Parathyroid adenoma (tissue), 2 donors: ENCODE results near the gene ZNRF3.
A peak's percentile ranks its signal among the peaks of the same experiment; 100 is the strongest.

Experiments used
- H2AFZ ChIP-seq: fragments of 300-600 bp; sonication (generic); one replicate; pipeline ENCODE4 v1.7.0; 2017; ENCODE audit warnings: antibody characterized with exemption, mild to moderate bottlenecking
- H3K27ac ChIP-seq: fragments of 300-600 bp; sonication (generic); one replicate; pipeline ENCODE4 v1.7.0; 2017
- H3K27me3 ChIP-seq: fragments of 300-600 bp; sonication (generic); one replicate; pipeline ENCODE4 v1.7.0; 2017; ENCODE audit warnings: low read length; ENCODE audit not compliant: control insufficient read depth, insufficient read depth
- H3K36me3 ChIP-seq: fragments of 300-600 bp; sonication (generic); one replicate; pipeline ENCODE4 v1.7.0; 2017; ENCODE audit warnings: low read length; ENCODE audit not compliant: control insufficient read depth, insufficient read depth
- H3K4me1 ChIP-seq: fragments of 300-600 bp; sonication (generic); one replicate; pipeline ENCODE4 v1.7.0; 2017; ENCODE audit warnings: control low read depth
- H3K4me2 ChIP-seq: fragments of 300-600 bp; sonication (generic); one replicate; pipeline ENCODE4 v1.7.0; 2017; ENCODE audit warnings: low read length
- H3K4me3 ChIP-seq: fragments of 300-600 bp; sonication (generic); one replicate; pipeline ENCODE4 v1.7.0; 2017; ENCODE audit warnings: low read depth, low read length
- H3K79me2 ChIP-seq: fragments of 300-600 bp; sonication (generic); one replicate; pipeline ENCODE4 v1.7.0; 2017; ENCODE audit warnings: control low read depth
- H3K9ac ChIP-seq: fragments of 300-600 bp; sonication (generic); one replicate; pipeline ENCODE4 v1.7.0; 2017; ENCODE audit warnings: mild to moderate bottlenecking
- H3K9me3 ChIP-seq: fragments of 300-600 bp; sonication (generic); one replicate; pipeline ENCODE4 v1.7.0; 2017; ENCODE audit warnings: low read length; ENCODE audit not compliant: control insufficient read depth
- CTCF ChIP-seq: fragments of 300-600 bp; sonication (generic); IDR thresholded peaks from one replicate; pipeline ENCODE4 v1.7.0; 2017; ENCODE audit warnings: antibody characterized with exemption, mild to moderate bottlenecking
- donor health status: primary hyperparathyroidism.

The ZNRF3 gene

GRCh38 chr22:28939932-28940331, 56.6 kb downstream of the ZNRF3 start:
- no peak overlapping the region for H3K9ac ChIP-seq
- H2AFZ ChIP-seq = no peak overlapping the region
- H3K4me1 ChIP-seq = peaks cover 14% of the 10 kb centered on the region
- no peak overlapping the region for H3K4me2 ChIP-seq
- H3K79me2 ChIP-seq = no peaks in the 10 kb centered on the region
- H3K27me3 ChIP-seq = no peaks in the 10 kb centered on the region
- no peak for TF ChIP-seq CTCF
- no peak overlapping the region for H3K4me3 ChIP-seq
- H3K9me3 ChIP-seq = no peaks in the 10 kb centered on the region
- H3K36me3 ChIP-seq = no peaks in the 10 kb centered on the region
- H3K27ac ChIP-seq = no peak overlapping the region

GRCh38 chr22:28940441-28940840, 57.1 kb downstream of the ZNRF3 start:
- no peaks in the 10 kb centered on the region for H3K79me2 ChIP-seq
- peaks cover 14% of the 10 kb centered on the region for H3K4me1 ChIP-seq
- TF ChIP-seq CTCF = no peak
- no peaks in the 10 kb centered on the region for H3K36me3 ChIP-seq
- H2AFZ ChIP-seq = no peak overlapping the region
- no peak overlapping the region for H3K4me2 ChIP-seq
- H3K9ac ChIP-seq = no peak overlapping the region
- H3K9me3 ChIP-seq = no peaks in the 10 kb centered on the region
- H3K27ac ChIP-seq = no peak overlapping the region
- no peak overlapping the region for H3K4me3 ChIP-seq
- H3K27me3 ChIP-seq = no peaks in the 10 kb centered on the region

- Histone ChIP-seq H3K4me2 (peak overlapping the region; percentile 63), H3K4me1 (peaks cover 14% of the 10 kb centered on the region), H2AFZ (no peak overlapping the region), H3K9me3 (no peaks in the 10 kb centered on the region), H3K27ac (no peak overlapping the region), H3K36me3 (no peaks in the 10 kb centered on the region), H3K4me3 (peak overlapping the region; percentile 29), H3K9ac (no peak overlapping the region), H3K27me3 (no peaks in the 10 kb centered on the region), H3K79me2 (no peaks in the 10 kb centered on the region)
- TF ChIP-seq CTCF = no peak
These were observed 59.0 kb downstream of the ZNRF3 start for GRCh38 chr22:28942333-28942732.

GRCh38 chr22:28942801-28943500, 59.6 kb downstream of the ZNRF3 start:
- Histone ChIP-seq H3K4me1 (peaks cover 14% of the 10 kb centered on the region), H3K9ac (no peak overlapping the region), H3K9me3 (no peaks in the 10 kb centered on the region), H2AFZ (no peak overlapping the region), H3K36me3 (no peaks in the 10 kb centered on the region), H3K4me2 (peak overlapping the region; percentile 63), H3K79me2 (no peaks in the 10 kb centered on the region), H3K27ac (no peak overlapping the region), H3K27me3 (no peaks in the 10 kb centered on the region), H3K4me3 (peak overlapping the region; percentile 29)
- TF ChIP-seq CTCF = no peak

GRCh38 chr22:28943501-28943879, 60.1 kb downstream of the ZNRF3 start:
- H3K27me3 ChIP-seq = no peaks in the 10 kb centered on the region
- no peaks in the 10 kb centered on the region for H3K79me2 ChIP-seq
- H2AFZ ChIP-seq = no peak overlapping the region
- H3K9ac ChIP-seq = no peak overlapping the region
- no peak overlapping the region for H3K27ac ChIP-seq
- H3K4me2 ChIP-seq = peak overlapping the region; percentile 63
- peak overlapping the region; percentile 29 for H3K4me3 ChIP-seq
- peaks cover 14% of the 10 kb centered on the region for H3K4me1 ChIP-seq
- no peak for TF ChIP-seq CTCF
- no peaks in the 10 kb centered on the region for H3K36me3 ChIP-seq
- no peaks in the 10 kb centered on the region for H3K9me3 ChIP-seq
